Skeletal muscle satellite cell (primary cell): Measurements from ENCODE around the gene CRTAC1. TPM values are rescaled to one million over a fixed set of nuclear protein-coding genes. Genes with fewer than 3 reads are reported as not detected.

ENCODE experiments used
- H3K27me3 ChIP-seq: 2 replicates; pipeline ENCODE4 v1.7.0; 2013; ENCODE audit warnings: low read length; ENCODE audit not compliant: control insufficient read depth, insufficient read depth
- H3K36me3 ChIP-seq: 2 replicates; pipeline ENCODE4 v1.7.0; 2013; ENCODE audit warnings: mild to moderate bottlenecking, control low read depth, low read length; ENCODE audit not compliant: insufficient read depth
- H3K4me1 ChIP-seq: 2 replicates; pipeline ENCODE4 v1.7.0; 2013; ENCODE audit warnings: low read length; ENCODE audit not compliant: control insufficient read depth, insufficient read depth
- H3K4me2 ChIP-seq: 2 replicates; pipeline ENCODE4 v1.7.0; 2013; ENCODE audit warnings: mild to moderate bottlenecking, low read length
- H3K4me3 ChIP-seq: 2 replicates; pipeline ENCODE4 v1.7.0; 2013; ENCODE audit warnings: low read length
- H3K9ac ChIP-seq: 2 replicates; pipeline ENCODE4 v1.7.0; 2013; ENCODE audit warnings: mild to moderate bottlenecking, low read depth, low read length, moderate library complexity
- H3K9me3 ChIP-seq: replicated peaks from 2 replicates; pipeline ENCODE4 v1.7.0; 2013; ENCODE audit warnings: mild to moderate bottlenecking, control low read depth, low read length
- small RNA-seq: library from RNA; depleted of rRNA; stranded (forward); fragments of <200 nt; gene quantifications from one replicate; pipeline ENCODE3, GENCODE V24; 2012

The CRTAC1 gene

GRCh38 chr10:97825020-97825760 is 205.2 kb downstream of the CRTAC1 start:
- Histone ChIP-seq H3K36me3 (no peaks in the 10 kb centered on the region), H3K4me1 (no peaks in the 10 kb centered on the region), H3K27me3 (peaks cover 51% of the 10 kb centered on the region), H3K9ac (no peak overlapping the region), H3K9me3 (no peaks in the 10 kb centered on the region), H3K4me3 (no peak overlapping the region), H3K4me2 (no peak overlapping the region)

GRCh38 chr10:97823734-97824133 is 206.7 kb downstream of the CRTAC1 start:
- no peaks in the 10 kb centered on the region for H3K9me3 ChIP-seq
- no peaks in the 10 kb centered on the region for H3K4me1 ChIP-seq
- peaks cover 47% of the 10 kb centered on the region for H3K27me3 ChIP-seq

GRCh38 chr10:97822261-97822687 is 208.1 kb downstream of the CRTAC1 start:
- no peak overlapping the region for H3K4me3 ChIP-seq
- H3K9ac ChIP-seq, result no peak overlapping the region
- H3K27me3 ChIP-seq, result peaks cover 53% of the 10 kb centered on the region
- H3K4me2 ChIP-seq, result no peak overlapping the region
- no peaks in the 10 kb centered on the region for H3K4me1 ChIP-seq
- no peaks in the 10 kb centered on the region for H3K9me3 ChIP-seq
- H3K36me3 ChIP-seq, result no peaks in the 10 kb centered on the region

More at GRCh38 chr10:97823734-97824133, 206.7 kb downstream of the CRTAC1 start:
- no peak overlapping the region for H3K4me3 ChIP-seq
- no peaks in the 10 kb centered on the region for H3K36me3 ChIP-seq
- H3K4me2 ChIP-seq, result no peak overlapping the region
- no peak overlapping the region for H3K9ac ChIP-seq

DNA sequence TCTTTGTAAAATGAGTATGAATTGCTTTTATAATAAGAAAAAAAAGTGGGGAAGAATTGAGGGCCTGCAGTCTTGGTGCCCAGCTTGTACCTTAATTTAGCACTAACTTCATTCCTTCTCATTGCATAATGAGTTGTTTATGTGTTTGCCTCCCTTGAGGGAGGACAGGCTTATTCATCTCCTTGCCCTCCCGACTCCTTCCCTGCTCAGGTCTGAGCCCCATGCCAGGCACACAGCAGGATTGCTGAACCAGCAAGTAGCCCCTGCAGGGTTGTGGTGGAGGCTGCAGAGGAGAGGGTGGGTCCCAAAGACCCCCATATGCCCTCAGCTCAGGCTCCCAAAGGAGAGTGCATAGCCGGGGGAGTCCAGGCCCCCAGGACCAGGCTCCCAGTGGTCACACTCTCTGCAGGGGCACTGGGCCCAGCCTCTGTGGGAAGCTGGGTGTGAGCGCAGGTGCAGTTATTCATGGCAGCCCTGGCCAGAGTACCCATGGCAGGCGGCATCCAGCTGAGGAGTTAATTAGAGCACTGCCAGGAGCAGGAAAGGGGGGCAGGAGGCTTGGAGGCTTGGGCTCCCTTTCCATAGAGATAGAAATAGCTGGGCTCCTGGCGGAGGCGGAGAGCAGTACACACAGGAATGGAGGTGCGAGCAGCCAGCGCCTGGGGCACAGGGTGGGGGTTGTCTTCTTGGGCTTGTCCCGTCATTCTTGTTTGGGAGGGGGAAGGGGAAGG is 208.9 kb downstream of the CRTAC1 start:
- H3K27me3 ChIP-seq, result peaks cover 54% of the 10 kb centered on the region
- no peaks in the 10 kb centered on the region for H3K9me3 ChIP-seq
- no peak overlapping the region for H3K4me3 ChIP-seq
- H3K4me2 ChIP-seq, result no peak overlapping the region
- H3K9ac ChIP-seq, result no peak overlapping the region
- H3K4me1 ChIP-seq, result no peaks in the 10 kb centered on the region
- no peaks in the 10 kb centered on the region for H3K36me3 ChIP-seq

GRCh38 chr10:97820096-97820704 is 210.2 kb downstream of the CRTAC1 start:
- no peak overlapping the region for H3K4me3 ChIP-seq
- H3K36me3 ChIP-seq, result no peaks in the 10 kb centered on the region
- no peak overlapping the region for H3K9ac ChIP-seq
- peaks cover 54% of the 10 kb centered on the region for H3K27me3 ChIP-seq
- no peaks in the 10 kb centered on the region for H3K4me1 ChIP-seq
- no peaks in the 10 kb centered on the region for H3K9me3 ChIP-seq
- H3K4me2 ChIP-seq, result no peak overlapping the region

GRCh38 chr10:97818572-97818971 is 211.8 kb downstream of the CRTAC1 start:
- Histone ChIP-seq H3K36me3 (no peaks in the 10 kb centered on the region), H3K9me3 (no peaks in the 10 kb centered on the region), H3K9ac (no peak overlapping the region), H3K4me3 (no peak overlapping the region), H3K27me3 (peaks cover 53% of the 10 kb centered on the region), H3K4me2 (no peak overlapping the region), H3K4me1 (no peaks in the 10 kb centered on the region)

DNA sequence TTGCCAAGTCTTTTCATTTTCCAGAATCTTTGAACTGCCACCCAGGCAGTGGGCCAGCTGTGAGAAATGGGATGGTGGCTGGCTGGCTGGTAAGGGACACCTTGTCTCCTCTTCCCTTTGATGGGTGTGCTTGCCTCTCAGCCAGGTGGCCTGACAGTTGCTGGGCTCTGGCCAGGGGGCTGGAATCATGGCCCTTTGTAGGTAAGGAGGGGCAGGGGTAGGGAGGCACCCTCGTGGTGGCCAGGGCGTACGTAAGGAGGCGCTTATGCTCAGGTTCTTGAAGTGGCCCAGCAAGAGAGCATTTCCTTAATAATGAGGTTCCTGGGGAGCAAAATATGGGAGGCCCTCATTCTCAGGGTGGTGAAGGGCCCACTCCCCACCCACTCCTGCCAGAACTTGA is 213.8 kb downstream of the CRTAC1 start:
- Histone ChIP-seq H3K4me1 (peaks cover 7% of the 10 kb centered on the region), H3K27me3 (peaks cover 51% of the 10 kb centered on the region), H3K4me3 (no peak overlapping the region), H3K4me2 (no peak overlapping the region), H3K9ac (no peak overlapping the region), H3K9me3 (no peaks in the 10 kb centered on the region), H3K36me3 (no peaks in the 10 kb centered on the region)

Small RNAs within 50 kb of the gene (small RNA-seq; reads per million reads assigned to genes)
- gene AL355301.1, result not detected
